MCF 10A (cell line): ENCODE data around the gene NDC1. TPM values are rescaled to one million over a fixed set of nuclear protein-coding genes. Genes with fewer than 3 reads are reported as not detected.

Source experiments
- BruUV-seq: library from RNA; stranded (reverse); fragments of 400-500 nt; replicated peaks from 2 replicates; lab custom pipeline; 2021; lab: Mats Ljungman, UMichigan
- CTCF ChIA-PET: fragments of 300-600 bp; sonication (Branson Sonifier 250); formaldehyde crosslinking; extraction: SDS; loops from one replicate; lab custom pipeline; 2021; ENCODE audit warnings: antibody characterized with exemption, inconsistent platforms; lab: Yijun Ruan, JAX
- POLR2A ChIA-PET: fragments of 300-600, 350-650 bp; sonication (Branson Sonifier 250); formaldehyde crosslinking; extraction: SDS; loops from one replicate; lab custom pipeline; 2020; ENCODE audit warnings: antibody characterized with exemption, inconsistent platforms; lab: Yijun Ruan, JAX
- DNase-seq: peaks from one replicate; pipeline ENCODE4 v3.0.0-alpha.2; 2018; ENCODE audit not compliant: unreplicated experiment
- H3K27ac Mint-ChIP-seq: one replicate; pipeline ENCODE4 v1.8.0; 2022; ENCODE audit warnings: mild to moderate bottlenecking, low read depth, mixed read lengths; ENCODE audit not compliant: unreplicated experiment
- H3K27me3 Mint-ChIP-seq: one replicate; pipeline ENCODE4 v1.8.0; 2022; ENCODE audit warnings: mixed read lengths; ENCODE audit not compliant: insufficient read depth, unreplicated experiment
- H3K36me3 Mint-ChIP-seq: one replicate; pipeline ENCODE4 v1.8.0; 2022; ENCODE audit warnings: mild to moderate bottlenecking, moderate library complexity, mixed read lengths; ENCODE audit not compliant: insufficient read depth, unreplicated experiment
- H3K4me1 Mint-ChIP-seq: one replicate; pipeline ENCODE4 v1.8.0; 2022; ENCODE audit warnings: mixed read lengths; ENCODE audit not compliant: insufficient read depth, unreplicated experiment
- H3K4me3 Mint-ChIP-seq: one replicate; pipeline ENCODE4 v1.8.0; 2022; ENCODE audit warnings: mild to moderate bottlenecking, moderate library complexity, mixed read lengths; ENCODE audit not compliant: unreplicated experiment
- H3K9me3 Mint-ChIP-seq: one replicate; pipeline ENCODE4 v1.8.0; 2022; ENCODE audit warnings: mixed read lengths; ENCODE audit not compliant: unreplicated experiment
- intact Hi-C: fragments of 100-400 bp; cut with micrococcal nuclease; formaldehyde crosslinking; loops from 2 replicates; pipeline ENCODE4 v1.14.1; 2022
- total RNA-seq: library from RNA; stranded (reverse); gene quantifications from 2 replicates; pipeline ENCODE4 v1.2.3, GENCODE V29; 2022
- TF ChIP-seq, protein P1 (sequence below): fragments of 200-600 bp; IDR thresholded peaks from one replicate; pipeline ENCODE4 v1.8.0; 2022; ENCODE audit warnings: antibody characterized with exemption, mild to moderate bottlenecking; ENCODE audit not compliant: unreplicated experiment

NDC1 gene
- total RNA-seq, 1 experiment from 2014 or later, result 18.7 TPM

DNA sequence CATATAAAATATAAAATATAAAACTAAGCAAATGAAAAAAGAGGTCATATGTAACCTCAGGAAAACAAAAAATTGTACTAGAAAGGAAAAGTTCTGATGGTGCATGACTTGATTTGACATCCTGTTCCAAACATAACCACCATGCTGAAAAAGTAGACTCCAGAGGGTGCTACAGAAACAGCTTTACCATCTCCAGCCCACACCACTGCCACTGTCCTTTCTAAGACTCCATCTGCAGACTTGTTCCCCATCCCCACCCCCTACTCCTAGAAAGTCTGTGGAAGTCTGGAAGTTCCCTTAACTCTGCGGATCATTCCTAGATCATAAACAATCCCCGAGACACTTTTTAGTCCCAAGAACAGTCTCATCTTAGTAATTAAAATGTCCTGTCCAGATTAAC, 119.7 kb downstream of the NDC1 start:
- Mint-ChIP-seq H3K36me3 (no peaks in the 10 kb centered on the region), H3K4me3 (no peak overlapping the region), H3K27ac (no peak overlapping the region), H3K9me3 (no peaks in the 10 kb centered on the region), H3K27me3 (no peaks in the 10 kb centered on the region), H3K4me1 (no peaks in the 10 kb centered on the region)
- intact Hi-C loops, result no loop called here
- DNase-seq, result no peak
- no TSS peak for BruUV-seq
- TF ChIP-seq, protein P1, sequence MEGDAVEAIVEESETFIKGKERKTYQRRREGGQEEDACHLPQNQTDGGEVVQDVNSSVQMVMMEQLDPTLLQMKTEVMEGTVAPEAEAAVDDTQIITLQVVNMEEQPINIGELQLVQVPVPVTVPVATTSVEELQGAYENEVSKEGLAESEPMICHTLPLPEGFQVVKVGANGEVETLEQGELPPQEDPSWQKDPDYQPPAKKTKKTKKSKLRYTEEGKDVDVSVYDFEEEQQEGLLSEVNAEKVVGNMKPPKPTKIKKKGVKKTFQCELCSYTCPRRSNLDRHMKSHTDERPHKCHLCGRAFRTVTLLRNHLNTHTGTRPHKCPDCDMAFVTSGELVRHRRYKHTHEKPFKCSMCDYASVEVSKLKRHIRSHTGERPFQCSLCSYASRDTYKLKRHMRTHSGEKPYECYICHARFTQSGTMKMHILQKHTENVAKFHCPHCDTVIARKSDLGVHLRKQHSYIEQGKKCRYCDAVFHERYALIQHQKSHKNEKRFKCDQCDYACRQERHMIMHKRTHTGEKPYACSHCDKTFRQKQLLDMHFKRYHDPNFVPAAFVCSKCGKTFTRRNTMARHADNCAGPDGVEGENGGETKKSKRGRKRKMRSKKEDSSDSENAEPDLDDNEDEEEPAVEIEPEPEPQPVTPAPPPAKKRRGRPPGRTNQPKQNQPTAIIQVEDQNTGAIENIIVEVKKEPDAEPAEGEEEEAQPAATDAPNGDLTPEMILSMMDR, result no peak
- ChIA-PET CTCF (interaction anchor here (0.6 kb wide), 1 partner anchor 36 kb away, joined by 4 read pairs; no protein-coding TSS in a partner anchor), POLR2A (interaction anchor here (1.0 kb wide), 1 partner anchor 11 kb away, joined by 5 read pairs; no protein-coding TSS in a partner anchor)

DNA sequence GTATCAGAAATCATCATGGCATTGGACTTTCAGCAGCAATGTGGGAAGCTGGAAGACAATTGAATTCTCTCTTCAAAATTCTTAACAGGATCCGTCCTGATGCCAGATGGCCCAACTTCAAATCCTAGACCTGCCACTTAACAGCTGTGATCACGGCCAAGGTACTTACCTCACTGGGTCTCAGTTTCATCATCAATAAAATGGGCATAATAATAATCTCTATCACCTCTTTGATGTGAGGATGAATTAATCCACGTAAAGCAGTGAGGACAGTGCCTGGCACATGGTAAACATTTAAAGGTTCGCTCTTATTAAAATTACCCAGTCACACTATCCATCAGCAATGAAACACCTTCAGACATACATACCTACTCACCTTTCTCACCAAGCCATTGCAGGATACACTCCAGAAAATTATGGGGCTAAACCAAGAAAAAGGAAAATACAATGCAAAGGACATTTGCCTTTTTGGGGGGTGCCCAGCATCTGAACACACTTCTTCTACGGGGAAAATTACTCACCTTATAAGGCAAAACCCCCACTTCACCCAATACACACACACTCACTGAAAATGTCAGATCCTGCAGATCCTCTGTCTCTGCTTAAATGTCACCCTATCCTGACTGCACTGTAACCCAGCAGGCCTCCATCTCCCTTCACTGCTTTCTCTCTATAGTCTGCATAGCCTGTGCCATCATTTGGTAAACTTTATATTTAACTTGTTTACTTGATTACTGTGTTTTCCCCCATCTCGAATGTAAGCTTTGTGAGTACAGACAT, 120.9 kb downstream of the NDC1 start:
- BruUV-seq, result no TSS peak
- Mint-ChIP-seq H3K27me3 (no peaks in the 10 kb centered on the region), H3K4me3 (no peak overlapping the region), H3K36me3 (no peaks in the 10 kb centered on the region), H3K27ac (no peak overlapping the region), H3K9me3 (no peaks in the 10 kb centered on the region), H3K4me1 (no peaks in the 10 kb centered on the region)
- intact Hi-C loops, result no loop called here
- TF ChIP-seq, protein P1, result no peak
- POLR2A ChIA-PET, result no interaction called here
- no peak for DNase-seq
- CTCF ChIA-PET, result interaction anchor here (0.6 to 2.0 kb wide), 2 partner anchors 37 to 1624 kb away, joined by 3 to 4 read pairs; no protein-coding TSS in a partner anchor

GRCh38 chr1:53716150-53716549, 121.9 kb downstream of the NDC1 start:
- no peak for DNase-seq
- Mint-ChIP-seq H3K27me3 (no peaks in the 10 kb centered on the region), H3K4me1 (no peaks in the 10 kb centered on the region), H3K27ac (no peak overlapping the region), H3K9me3 (no peaks in the 10 kb centered on the region), H3K4me3 (no peak overlapping the region), H3K36me3 (no peaks in the 10 kb centered on the region)
- intact Hi-C loops, result no loop called here
- TF ChIP-seq, protein P1, result no peak
- CTCF ChIA-PET, result interaction anchor here (0.6 to 2.0 kb wide), 2 partner anchors 38 to 222 kb away, joined by 4 read pairs; no protein-coding TSS in a partner anchor
- no TSS peak for BruUV-seq
- POLR2A ChIA-PET, result no interaction called here

- intact Hi-C loops, result loop anchor here (1.0 kb wide), 1 partner anchor 39 kb away; no protein-coding TSS in a partner anchor
- Mint-ChIP-seq H3K36me3 (no peaks in the 10 kb centered on the region), H3K4me3 (no peak overlapping the region), H3K9me3 (no peaks in the 10 kb centered on the region), H3K27ac (no peak overlapping the region), H3K4me1 (no peaks in the 10 kb centered on the region), H3K27me3 (no peaks in the 10 kb centered on the region)
- POLR2A ChIA-PET, result no interaction called here
- no TSS peak for BruUV-seq
- peak; percentile 40 for DNase-seq
- TF ChIP-seq, protein P1, result peak; percentile 18
- CTCF ChIA-PET, result interaction anchor here (0.6 kb wide), 1 partner anchor 221 kb away, joined by 4 read pairs; no protein-coding TSS in a partner anchor
Observed at GRCh38 chr1:53715478-53715877, 122.6 kb downstream of the NDC1 start.

Other genes with a start within 250 kb of the NDC1 start
- gene GLIS1, start 99.1 kb downstream of the NDC1 start, total RNA-seq, result 0.93 and 1.4 TPM in 2 replicates
- 15.8 and 20.1 TPM in 2 replicates for gene YIPF1, start 51.5 kb upstream of the NDC1 start, total RNA-seq
- not detected in 2 replicates for gene DIO1, start 55.9 kb upstream of the NDC1 start, total RNA-seq
- 20.6 and 22.3 TPM in 2 replicates for gene IFT25, start 107.4 kb upstream of the NDC1 start, total RNA-seq
- gene LRRC42, start 108.1 kb upstream of the NDC1 start, total RNA-seq, result 39.1 and 41.2 TPM in 2 replicates
- gene LDLRAD1, start 179.9 kb upstream of the NDC1 start, total RNA-seq, result not detected in 2 replicates
- gene TMEM59, start 214.9 kb upstream of the NDC1 start, total RNA-seq, result 192 and 231 TPM in 2 replicates
- 3.6 and 6.0 TPM in 2 replicates for gene TCEANC2, start 215.3 kb upstream of the NDC1 start, total RNA-seq